Astrocyte (in vitro differentiated cells and primary cell): ENCODE data around the gene CSGALNACT2. TPM values are rescaled to one million over a fixed set of nuclear protein-coding genes. Genes with fewer than 3 reads are reported as not detected.

Source experiments
- DNase-seq: peaks from one replicate; pipeline ENCODE4 v3.0.0-alpha.2; 2010; ENCODE audit warnings: low read depth
- FAIRE-seq: peaks from 2 replicates; lab custom pipeline; 2011; peaks lifted over from hg19 to GRCh38; lab: Jason Lieb, UNC
- H2AFZ ChIP-seq: 2 replicates; pipeline ENCODE4 v1.6.0; 2012; ENCODE audit warnings: low read depth, low read length, inconsistent platforms
- H3K27ac ChIP-seq: 2 replicates; pipeline ENCODE4 v1.5.1; 2011; ENCODE audit warnings: low read depth, low read length, inconsistent platforms
- H3K27me3 ChIP-seq: 2 replicates; pipeline ENCODE4 v1.6.0; 2011; ENCODE audit warnings: low read length, inconsistent platforms; ENCODE audit not compliant: insufficient read depth
- H3K36me3 ChIP-seq: 2 replicates; pipeline ENCODE4 v1.5.1; 2011; ENCODE audit warnings: low read length, inconsistent platforms; ENCODE audit not compliant: insufficient read depth
- H3K4me1 ChIP-seq: 2 replicates; pipeline ENCODE4 v1.5.1; 2011; ENCODE audit warnings: low read length, inconsistent platforms; ENCODE audit not compliant: insufficient read depth
- H3K4me2 ChIP-seq: 2 replicates; pipeline ENCODE4 v1.6.0; 2012; ENCODE audit warnings: low read length, inconsistent platforms
- H3K4me3 ChIP-seq: 2 replicates; pipeline ENCODE4 v1.5.1; 2011; ENCODE audit warnings: low read depth, mild to moderate bottlenecking, low read length, inconsistent platforms; ENCODE audit not compliant: insufficient read depth
- H3K79me2 ChIP-seq: 2 replicates; pipeline ENCODE4 v1.6.0; 2012; ENCODE audit warnings: mild to moderate bottlenecking, low read length, inconsistent platforms; ENCODE audit not compliant: insufficient read depth
- H3K9ac ChIP-seq: 2 replicates; pipeline ENCODE4 v1.6.0; 2012; ENCODE audit warnings: mild to moderate bottlenecking, low read length, inconsistent platforms
- H3K9me3 ChIP-seq: 2 replicates; pipeline ENCODE4 v1.5.1; 2012; ENCODE audit warnings: low read depth, mild to moderate bottlenecking, low read length, inconsistent platforms; ENCODE audit not compliant: insufficient read depth
- H4K20me1 ChIP-seq: 2 replicates; pipeline ENCODE4 v1.6.0; 2012; ENCODE audit warnings: low read length, inconsistent platforms; ENCODE audit not compliant: insufficient read depth
- H3K27ac Mint-ChIP-seq: one replicate; pipeline ENCODE4 v1.8.0; 2021; ENCODE audit warnings: mild to moderate bottlenecking, mixed read lengths; ENCODE audit not compliant: unreplicated experiment
- H3K27me3 Mint-ChIP-seq: one replicate; pipeline ENCODE4 v1.8.0; 2021; ENCODE audit warnings: low read depth, mixed read lengths; ENCODE audit not compliant: unreplicated experiment
- H3K36me3 Mint-ChIP-seq: one replicate; pipeline ENCODE4 v1.8.0; 2021; ENCODE audit warnings: low read depth, mixed read lengths; ENCODE audit not compliant: unreplicated experiment
- H3K4me1 Mint-ChIP-seq: one replicate; pipeline ENCODE4 v1.8.0; 2021; ENCODE audit warnings: low read depth, mixed read lengths; ENCODE audit not compliant: unreplicated experiment
- H3K4me3 Mint-ChIP-seq: one replicate; pipeline ENCODE4 v1.8.0; 2021; ENCODE audit warnings: mild to moderate bottlenecking, moderate library complexity, mixed read lengths; ENCODE audit not compliant: unreplicated experiment
- H3K9me3 Mint-ChIP-seq: one replicate; pipeline ENCODE4 v1.8.0; 2021; ENCODE audit warnings: mild to moderate bottlenecking, mixed read lengths; ENCODE audit not compliant: unreplicated experiment
- CTCF ChIP-seq: IDR thresholded peaks from 2 replicates; pipeline ENCODE4 v1.5.1; 2011; ENCODE audit warnings: low read depth, mild to moderate bottlenecking, inconsistent platforms, low read length, moderate library complexity; ENCODE audit not compliant: insufficient read depth
- EZH2 ChIP-seq: IDR thresholded peaks from 2 replicates; pipeline ENCODE4 v1.6.1; 2012; ENCODE audit warnings: mild to moderate bottlenecking, low read length, inconsistent platforms; ENCODE audit not compliant: insufficient read depth
- total RNA-seq: library from RNA; stranded (reverse); gene quantifications from 2 replicates; pipeline ENCODE4 v1.2.1, GENCODE V29; 2021

CSGALNACT2 gene
- total RNA-seq, 1 donor from 2014 or later, result 28.5 TPM

- Mint-ChIP-seq H3K4me3 (no peak overlapping the region), H3K4me1 (no peaks in the 10 kb centered on the region), H3K27me3 (peaks cover 51% of the 10 kb centered on the region), H3K9me3 (no peaks in the 10 kb centered on the region), H3K36me3 (no peaks in the 10 kb centered on the region), H3K27ac (no peak overlapping the region)
- Histone ChIP-seq H3K9ac (no peak overlapping the region), H3K79me2 (no peaks in the 10 kb centered on the region), H3K27me3 (peaks cover 8% of the 10 kb centered on the region), H3K27ac (no peak overlapping the region), H3K9me3 (no peaks in the 10 kb centered on the region), H4K20me1 (no peaks in the 10 kb centered on the region), H3K36me3 (no peaks in the 10 kb centered on the region), H3K4me3 (no peak overlapping the region), H3K4me2 (no peak overlapping the region), H3K4me1 (peaks cover 9% of the 10 kb centered on the region), H2AFZ (no peak overlapping the region)
- DNase-seq (no peak), FAIRE-seq (no peak)
- TF ChIP-seq CTCF, result no peak
- TF ChIP-seq EZH2, result no peak
These were observed 82.6 kb downstream of the CSGALNACT2 start for GRCh38 chr10:43220657-43221418.

- no peak overlapping the region for H3K4me2 ChIP-seq
- Mint-ChIP-seq H3K27me3 (peaks cover 55% of the 10 kb centered on the region), H3K9me3 (peaks cover under 1% of the 10 kb centered on the region), H3K4me3 (no peak overlapping the region), H3K4me1 (no peaks in the 10 kb centered on the region), H3K27ac (no peak overlapping the region), H3K36me3 (peaks cover 1% of the 10 kb centered on the region)
- H3K27ac ChIP-seq, result no peak overlapping the region
- H3K9ac ChIP-seq, result no peak overlapping the region
- H2AFZ ChIP-seq, result no peak overlapping the region
- H3K36me3 ChIP-seq, result no peaks in the 10 kb centered on the region
- H3K4me1 ChIP-seq, result peaks cover 9% of the 10 kb centered on the region
- TF ChIP-seq CTCF, result no peak
- TF ChIP-seq EZH2, result no peak
- no peaks in the 10 kb centered on the region for H3K79me2 ChIP-seq
- no peaks in the 10 kb centered on the region for H3K9me3 ChIP-seq
- FAIRE-seq (no peak), DNase-seq (no peak)
- peaks cover 8% of the 10 kb centered on the region for H3K27me3 ChIP-seq
- H4K20me1 ChIP-seq, result no peaks in the 10 kb centered on the region
- H3K4me3 ChIP-seq, result no peak overlapping the region
These were observed 83.4 kb downstream of the CSGALNACT2 start for GRCh38 chr10:43221419-43222209.
